Cerebellar cortex (tissue), 1 donor: Measurements from ENCODE around the gene RFWD3.
"Not testable (repeated sequence)": the region's sequence is repeated elsewhere in the genome, so short reads cannot be mapped to it uniquely, and the experiment has no call there.

Experiments
- DNase-seq: peaks from one replicate; pipeline ENCODE4 v3.0.0-alpha.2; 2015; ENCODE audit warnings: low spot score

Gene RFWD3

DNA sequence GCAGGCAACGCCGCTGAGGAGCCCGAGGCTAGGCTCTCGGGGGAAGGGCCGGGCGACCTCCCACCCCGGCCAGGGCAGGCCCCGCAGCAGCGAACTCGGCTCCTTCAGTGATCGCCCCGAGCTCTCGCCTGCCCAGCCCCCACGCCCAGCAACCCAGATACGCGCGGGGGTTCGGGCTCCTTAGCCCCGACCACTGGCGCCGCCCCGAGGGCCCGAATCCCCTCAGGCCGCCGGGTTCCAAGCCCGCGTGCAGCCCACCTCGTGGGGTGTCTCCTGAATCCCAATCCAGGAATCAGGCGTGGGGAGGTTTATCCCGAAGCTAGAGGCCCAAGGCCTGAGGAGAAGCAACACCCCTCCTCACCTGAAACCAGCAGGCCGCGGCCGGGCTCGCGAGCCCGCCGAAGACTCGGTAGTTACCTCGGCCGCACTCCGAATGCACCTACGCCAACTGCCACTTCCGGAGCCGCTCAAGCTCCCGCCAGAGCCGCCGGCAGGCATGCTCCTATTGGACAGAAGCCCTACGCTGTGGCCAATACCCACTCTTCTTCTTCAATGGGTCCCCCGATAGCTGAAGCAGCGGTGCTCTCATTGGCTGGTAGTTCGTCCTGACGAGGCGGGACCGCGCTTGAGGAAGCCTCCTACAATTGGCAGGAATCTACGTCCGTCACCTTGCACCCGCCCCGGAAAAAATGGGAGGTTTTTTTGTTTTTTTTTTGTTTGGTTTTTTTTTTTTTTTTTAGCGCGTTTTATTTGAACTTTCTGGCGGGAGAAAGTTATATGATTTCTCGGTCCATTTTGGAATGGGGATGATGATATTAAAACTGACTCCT is at the start of gene RFWD3:
Gene RFWD3 (minus strand): TSS at position 453 of the 830 bp plus-strand sequence. CDS start 5,428 bp downstream, outside the sequence.
- DNase-seq = peak; percentile 99

GRCh38 chr16:74716355-74716754 is 49.7 kb upstream of the RFWD3 start:
- no peak for DNase-seq

DNA sequence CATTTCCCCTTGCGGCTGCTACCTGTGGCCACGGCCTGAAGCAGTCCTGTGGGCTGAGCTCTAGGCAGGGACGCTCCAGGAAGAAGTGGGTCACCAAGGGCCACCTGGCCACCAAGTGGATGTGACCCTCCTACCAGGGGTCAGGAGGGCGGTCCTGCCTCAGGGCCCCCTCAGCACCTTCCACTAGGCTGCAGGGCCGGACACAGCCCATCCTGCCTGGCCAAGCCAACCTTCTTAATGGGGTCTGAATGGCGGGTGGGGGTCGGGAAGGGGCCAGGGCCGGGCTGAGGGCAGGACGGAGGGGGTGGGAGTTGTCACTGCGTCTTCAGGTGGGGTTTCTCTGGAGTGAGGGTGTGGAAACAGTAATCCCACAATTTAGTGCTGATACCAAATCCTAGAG is 47.2 kb upstream of the RFWD3 start:
- no peak for DNase-seq

DNA sequence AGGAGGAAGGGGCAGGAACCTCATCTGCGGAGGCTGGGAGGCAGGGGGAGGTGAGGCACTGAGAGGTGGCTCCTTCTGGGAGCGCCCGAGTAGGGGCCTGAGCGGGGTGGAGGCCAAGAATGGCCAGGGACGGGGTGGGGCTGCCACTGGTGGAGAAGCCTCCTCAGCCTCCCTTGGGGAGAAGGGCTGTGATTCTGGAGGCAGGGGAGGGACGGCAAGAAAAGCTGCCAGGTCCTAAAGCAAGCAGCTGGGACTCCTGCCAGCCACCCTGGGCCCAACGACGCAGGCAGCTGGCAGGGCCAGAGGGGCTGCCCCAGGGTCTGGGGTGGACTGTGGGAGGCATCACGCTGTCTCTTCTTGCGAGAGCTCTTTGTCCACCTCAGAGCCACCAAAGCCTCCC is 46.6 kb upstream of the RFWD3 start:
- no peak for DNase-seq

GRCh38 chr16:74711938-74712337 is 45.3 kb upstream of the RFWD3 start:
- no peak for DNase-seq

DNA sequence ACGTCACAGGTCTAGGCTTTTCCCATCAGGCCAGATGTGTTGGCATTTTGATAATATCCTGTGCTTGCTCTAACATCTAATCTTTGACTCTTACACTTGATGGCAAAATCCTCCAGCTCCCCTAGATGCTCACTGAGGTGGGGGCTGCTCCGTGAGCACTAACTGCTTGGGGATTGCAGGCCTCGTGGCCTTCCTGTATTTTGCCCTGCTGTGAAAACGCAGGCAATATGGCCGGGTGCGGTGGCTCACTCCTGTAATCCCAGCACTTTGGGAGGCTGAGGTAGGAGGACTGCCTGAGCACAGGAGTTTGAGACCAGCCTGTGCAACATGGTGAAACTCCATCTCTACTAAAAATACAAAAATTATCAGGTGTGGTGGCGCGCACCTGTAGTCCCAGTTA is 43.7 kb upstream of the RFWD3 start:
- no peak for DNase-seq

GRCh38 chr16:74709441-74709877 is 42.8 kb upstream of the RFWD3 start:
- DNase-seq = peak; percentile 83

- DNase-seq = no peak
Observed at GRCh38 chr16:74700438-74701225, 34.0 kb upstream of the RFWD3 start, which contains the start of gene MLKL. Gene MLKL (minus strand): TSS chr16:74700862. CDS start chr16:74695757, 5,105 bp downstream.

DNA sequence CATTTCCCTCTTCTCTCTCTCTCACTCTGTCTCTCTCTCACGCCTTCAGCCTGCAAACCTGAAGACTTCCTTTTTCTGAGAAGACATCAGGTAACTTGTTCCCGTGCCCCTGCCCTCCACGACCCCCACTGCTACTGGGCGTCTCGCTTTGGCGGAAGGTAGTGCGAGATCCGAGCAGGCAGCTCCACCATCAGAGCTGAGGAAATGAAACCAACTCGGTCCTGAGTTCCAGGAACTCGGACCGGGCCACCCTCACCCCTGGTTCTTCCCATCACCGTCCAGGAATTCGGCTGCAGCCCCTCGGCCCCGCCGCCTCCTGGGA is 33.4 kb upstream of the RFWD3 start:
- no peak for DNase-seq

DNA sequence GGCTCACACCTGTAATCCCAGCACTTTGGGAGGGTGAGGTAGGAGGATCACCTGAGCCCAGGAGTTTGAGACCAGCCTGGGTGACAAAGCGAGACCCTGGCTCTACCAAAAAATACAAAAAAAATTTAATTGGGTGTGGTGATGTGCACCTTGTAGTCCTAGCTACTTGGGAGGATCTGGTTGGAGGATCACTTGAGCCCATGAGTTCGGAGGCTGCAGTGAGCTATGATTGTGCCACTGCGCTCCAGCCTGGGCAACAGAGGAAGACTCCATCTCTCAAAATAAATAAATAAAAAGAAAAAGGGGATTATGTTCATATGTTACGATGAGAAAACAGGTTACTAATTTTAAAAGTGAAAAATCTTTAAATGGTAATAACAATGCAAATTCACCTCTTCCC is 33.0 kb upstream of the RFWD3 start:
- no peak for DNase-seq

DNA sequence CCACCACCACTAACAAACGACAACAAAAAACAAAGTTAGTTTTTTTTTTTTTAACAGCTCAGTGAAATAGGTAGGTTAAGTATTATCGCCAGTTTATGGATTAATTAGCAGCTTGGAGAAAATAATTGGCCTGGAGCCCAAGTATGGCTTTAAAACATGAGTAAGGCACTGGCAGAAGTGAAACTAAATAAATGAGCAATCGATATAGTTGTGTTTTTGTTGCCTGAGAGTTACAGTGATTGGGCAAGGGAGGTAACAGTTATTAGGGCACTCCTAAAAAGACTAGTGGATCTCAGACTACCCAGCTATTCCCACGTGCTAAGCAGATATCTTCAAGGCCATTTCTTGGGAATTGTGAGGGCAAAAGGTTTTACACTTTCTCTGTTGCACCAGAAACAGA is 31.5 kb upstream of the RFWD3 start:
- no peak for DNase-seq

GRCh38 chr16:74695450-74696422 is 29.1 kb upstream of the RFWD3 start:
- peak; percentile 82 for DNase-seq

DNA sequence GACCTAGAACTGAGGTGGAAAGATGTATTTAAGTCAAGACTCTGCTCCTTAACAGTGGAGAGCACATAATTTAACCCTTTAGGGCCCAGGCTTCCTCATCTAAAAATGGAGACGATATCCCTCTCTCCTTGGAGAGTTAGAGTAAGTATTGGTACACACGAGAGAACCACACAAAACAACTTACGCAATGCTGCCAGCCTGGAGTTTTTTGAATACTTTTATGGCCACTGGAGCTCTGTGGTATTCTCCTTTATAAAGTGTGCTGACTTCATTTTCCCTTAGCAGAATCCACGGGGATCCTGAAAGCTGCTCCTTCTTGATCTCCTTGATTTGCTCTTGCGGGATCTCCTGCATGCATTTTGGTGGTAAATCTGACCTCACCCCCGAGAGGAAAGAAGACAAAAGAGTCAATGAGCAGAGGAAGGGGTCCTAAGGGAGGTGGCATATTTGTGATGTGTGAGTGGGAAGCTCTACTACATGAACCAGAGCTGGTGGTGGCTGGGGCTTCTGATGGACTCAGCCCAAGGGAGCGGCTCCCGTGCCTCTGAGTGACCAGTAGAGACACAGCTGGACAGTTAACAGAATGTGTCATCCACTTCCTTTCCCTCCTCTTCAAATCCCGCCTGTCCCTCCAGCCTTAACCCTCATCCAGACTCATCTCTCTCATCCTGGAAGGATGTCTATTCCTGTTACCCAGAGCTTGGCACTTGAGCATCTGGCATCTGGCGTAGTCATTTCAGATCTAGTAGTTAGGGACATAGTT is 24.6 kb upstream of the RFWD3 start:
- no peak for DNase-seq

- DNase-seq = no peak
Observed at GRCh38 chr16:74682556-74682955, 15.9 kb upstream of the RFWD3 start.

DNA sequence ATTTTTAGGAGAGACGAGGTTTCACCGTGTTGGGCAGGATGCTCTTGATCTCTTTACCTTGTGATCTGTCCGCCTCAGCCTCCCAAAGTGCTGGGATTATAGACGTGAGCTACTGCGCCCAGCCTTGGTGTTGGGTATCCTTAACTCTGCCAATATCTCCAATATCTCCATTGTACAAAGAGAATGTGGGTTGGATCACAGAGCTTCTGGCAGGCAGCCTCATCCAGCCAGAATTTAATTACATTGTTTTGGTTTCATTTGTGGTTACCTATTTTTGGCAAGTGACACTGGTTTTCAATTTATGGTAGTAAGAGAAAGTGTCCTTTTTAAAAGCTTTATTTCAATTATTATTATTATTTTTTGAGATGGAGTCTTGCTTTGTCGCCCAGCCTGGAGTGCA is 14.0 kb upstream of the RFWD3 start:
- DNase-seq = no peak

DNA sequence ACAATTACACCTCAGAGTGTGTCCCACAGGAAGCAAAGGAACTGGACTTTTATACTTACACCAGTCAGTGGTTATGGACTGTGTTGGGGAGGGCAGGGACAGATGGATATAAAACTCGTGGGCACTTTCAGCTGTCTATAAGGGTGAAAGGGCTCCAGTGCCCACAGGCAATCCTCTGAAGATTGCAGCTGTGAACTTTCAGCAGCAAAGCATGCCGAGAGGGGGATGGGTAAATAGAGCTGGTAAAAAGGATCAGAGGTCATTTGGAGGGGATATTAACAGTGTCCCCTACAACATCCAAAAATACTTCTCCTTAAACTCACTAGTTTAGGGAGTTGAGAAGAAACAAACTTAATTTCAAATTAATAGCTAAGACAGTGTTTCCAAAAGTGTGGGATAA is 13.3 kb upstream of the RFWD3 start:
- DNase-seq = no peak

DNA sequence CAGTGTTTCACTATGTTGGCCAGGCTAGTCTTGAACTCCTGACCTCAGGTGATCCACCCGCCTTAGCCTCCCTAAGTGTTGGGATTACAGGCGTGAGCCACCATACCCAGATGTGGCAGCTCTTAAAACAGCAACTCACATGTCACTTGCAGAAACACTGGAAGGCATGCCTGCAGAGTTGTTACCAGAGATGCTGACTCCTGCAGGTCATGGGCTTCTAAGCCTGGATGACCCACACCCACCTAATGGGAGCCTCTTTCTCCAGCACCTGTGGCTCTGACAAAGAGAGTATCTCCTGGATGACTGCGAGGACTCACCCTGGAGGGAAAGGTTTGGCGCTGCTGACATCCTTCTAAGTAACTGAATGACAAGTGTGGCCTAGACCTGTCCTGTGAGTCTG is 11.2 kb upstream of the RFWD3 start:
- DNase-seq = no peak

DNA sequence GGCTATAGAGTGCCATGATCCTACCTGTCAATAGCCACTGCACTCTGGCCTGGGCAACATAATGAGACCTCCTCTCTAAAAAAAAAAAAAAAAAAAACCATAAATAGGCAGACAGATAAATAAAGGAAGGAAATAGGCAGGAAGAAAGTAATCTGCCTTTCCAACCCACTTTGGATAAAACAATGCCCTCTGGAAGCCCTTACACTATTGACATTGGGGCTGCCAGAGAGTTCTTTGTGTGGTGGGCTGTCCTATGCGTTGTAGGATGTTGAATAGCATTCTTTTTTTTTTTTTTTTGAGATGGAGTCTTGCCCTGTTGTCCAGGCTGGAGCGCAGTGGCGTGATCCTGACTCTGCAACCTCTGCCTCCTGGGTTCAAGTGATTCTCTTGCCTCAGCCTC is 7.2 kb upstream of the RFWD3 start:
- no peak for DNase-seq

GRCh38 chr16:74668877-74669276 is 2.2 kb upstream of the RFWD3 start:
- not testable (repeated sequence) for DNase-seq

DNA sequence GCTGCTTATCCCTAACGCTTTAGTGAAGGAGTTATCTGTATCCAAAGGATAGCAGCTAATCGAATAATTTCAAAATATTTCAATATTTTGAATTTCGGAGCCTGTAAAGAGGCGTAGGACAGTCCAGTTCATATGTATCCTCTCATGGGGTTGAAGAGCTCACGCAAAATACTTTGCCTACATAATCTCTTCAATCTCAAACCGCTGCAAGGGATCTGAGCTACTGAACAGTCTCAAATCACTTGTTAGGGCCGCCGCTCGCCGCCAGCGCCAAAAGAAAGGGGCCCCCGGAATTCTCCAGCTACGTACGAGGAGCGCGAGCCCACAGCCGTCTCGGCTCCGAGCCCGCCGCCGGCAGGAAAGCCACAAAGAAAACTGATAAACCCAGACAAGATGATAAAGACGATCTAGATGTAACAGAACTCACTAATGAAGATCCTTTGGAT is 601 bp upstream of the RFWD3 start:
- DNase-seq = peak; percentile 26

- DNase-seq = no peak
Observed at GRCh38 chr16:74666010-74666421, 661 bp downstream of the RFWD3 start.
